ENCODE measurements around the gene PTX3.

PTX3 gene

GRCh38 chr3:157436583-157437291, at the start of gene PTX3:
Gene PTX3 (plus strand): TSS chr3:157436850. CDS start chr3:157436934, 84 bp downstream.
- no peak for DNase-seq (ENCODE audit: low read depth)

- no peak for DNase-seq (ENCODE audit: low read depth)
Observed at GRCh38 chr3:157387708-157388435, 48.8 kb upstream of the PTX3 start.

- DNase-seq (ENCODE audit: low read depth), result no peak
Observed at GRCh38 chr3:157388976-157389375, 47.7 kb upstream of the PTX3 start.

GRCh38 chr3:157390713-157391515, 45.7 kb upstream of the PTX3 start:
- DNase-seq (ENCODE audit: low read depth), result no peak

- no peak for DNase-seq (ENCODE audit: low read depth)
Observed at GRCh38 chr3:157392104-157392503, 44.5 kb upstream of the PTX3 start.

- no peak for DNase-seq (ENCODE audit: low read depth)
Observed at GRCh38 chr3:157393113-157393512, 43.5 kb upstream of the PTX3 start.

GRCh38 chr3:157394411-157394810, 42.2 kb upstream of the PTX3 start:
- no peak for DNase-seq (ENCODE audit: low read depth)

- no peak for DNase-seq (ENCODE audit: low read depth)
Observed at GRCh38 chr3:157398598-157398997, 38.1 kb upstream of the PTX3 start.

GRCh38 chr3:157404381-157404780, 32.3 kb upstream of the PTX3 start:
- no peak for DNase-seq (ENCODE audit: low read depth)

- DNase-seq (ENCODE audit: low read depth), result no peak
Observed at GRCh38 chr3:157405457-157405856, 31.2 kb upstream of the PTX3 start.

- no peak for DNase-seq (ENCODE audit: low read depth)
Observed at GRCh38 chr3:157406394-157406793, 30.3 kb upstream of the PTX3 start.

- no peak for DNase-seq (ENCODE audit: low read depth)
Observed at GRCh38 chr3:157407769-157408168, 28.9 kb upstream of the PTX3 start.

GRCh38 chr3:157408499-157409149, 28.0 kb upstream of the PTX3 start:
- DNase-seq (ENCODE audit: low read depth), result no peak

- no peak for DNase-seq (ENCODE audit: low read depth)
Observed at GRCh38 chr3:157409516-157409915, 27.1 kb upstream of the PTX3 start.

GRCh38 chr3:157410945-157411344, 25.7 kb upstream of the PTX3 start:
- DNase-seq (ENCODE audit: low read depth), result no peak

GRCh38 chr3:157412323-157412855, 24.3 kb upstream of the PTX3 start:
- DNase-seq (ENCODE audit: low read depth), result no peak

GRCh38 chr3:157414861-157415260, 21.8 kb upstream of the PTX3 start:
- no peak for DNase-seq (ENCODE audit: low read depth)

GRCh38 chr3:157416347-157417087, 20.1 kb upstream of the PTX3 start:
- no peak for DNase-seq (ENCODE audit: low read depth)

- DNase-seq (ENCODE audit: low read depth), result no peak
Observed at GRCh38 chr3:157417247-157417646, 19.4 kb upstream of the PTX3 start.

- no peak for DNase-seq (ENCODE audit: low read depth)
Observed at GRCh38 chr3:157418104-157418503, 18.5 kb upstream of the PTX3 start.

- DNase-seq (ENCODE audit: low read depth), result no peak
Observed at GRCh38 chr3:157420606-157421130, 16.0 kb upstream of the PTX3 start.

All from T-helper 22 cell (primary cell).